DND-41 (cell line): Measurements from ENCODE around the gene KRTCAP2.
"Not testable (repeated sequence)": the region's sequence is repeated elsewhere in the genome, so short reads cannot be mapped to it uniquely, and the experiment has no call there.

Source experiments
- ATAC-seq: fragments of 200-7000 bp; cut with Tn5 transposase; 3 replicates; pipeline ENCODE4 v1.9.1; 2021; ENCODE audit warnings: low read depth; ENCODE audit not compliant: insufficient read depth
- DNase-seq: peaks from one replicate; pipeline ENCODE4 v3.0.0-alpha.2; 2020
- H2AFZ ChIP-seq: 2 replicates; pipeline ENCODE4 v1.6.0; 2012; ENCODE audit warnings: low read depth, low read length
- H3K27ac ChIP-seq: 2 replicates; pipeline ENCODE4 v1.5.1; 2012; ENCODE audit warnings: low read length, inconsistent platforms
- H3K27me3 ChIP-seq: fragments of 200-600 bp; sonication (generic); 2 replicates; pipeline ENCODE4 v1.6.0; 2012; ENCODE audit warnings: low read length, mild to moderate bottlenecking, inconsistent platforms; ENCODE audit not compliant: insufficient read depth, poor library complexity
- H3K36me3 ChIP-seq: 2 replicates; pipeline ENCODE4 v1.5.1; 2012; ENCODE audit warnings: low read length, inconsistent platforms; ENCODE audit not compliant: insufficient read depth
- H3K4me1 ChIP-seq: 2 replicates; pipeline ENCODE4 v1.5.1; 2012; ENCODE audit warnings: mild to moderate bottlenecking, low read length; ENCODE audit not compliant: insufficient read depth
- H3K4me2 ChIP-seq: 2 replicates; pipeline ENCODE4 v1.6.0; 2012; ENCODE audit warnings: mild to moderate bottlenecking, moderate library complexity, low read length, inconsistent platforms; ENCODE audit not compliant: insufficient read depth
- H3K4me3 ChIP-seq, 2 experiments: fragments of 200-600 bp in 1 of 2; shearing (Covaris generic) in 1 of 2; 2 replicates each; pipeline ENCODE4 v1.5.1; 2012 to 2016; ENCODE audit warnings: inconsistent platforms in 2 of 2, low read length in 2 of 2, mild to moderate bottlenecking in 2 of 2, low read depth in 1 of 2, moderate library complexity in 1 of 2
- H3K79me2 ChIP-seq: 2 replicates; pipeline ENCODE4 v1.6.0; 2012; ENCODE audit warnings: low read length, inconsistent platforms; ENCODE audit not compliant: insufficient read depth
- H3K9ac ChIP-seq: 2 replicates; pipeline ENCODE4 v1.6.0; 2012; ENCODE audit warnings: low read depth, mild to moderate bottlenecking, inconsistent platforms, low read length, moderate library complexity
- H3K9me3 ChIP-seq: 2 replicates; pipeline ENCODE4 v1.5.1; 2012; ENCODE audit warnings: low read length, moderate library complexity, mild to moderate bottlenecking, inconsistent platforms; ENCODE audit not compliant: insufficient read depth, severe bottlenecking
- H4K20me1 ChIP-seq: 2 replicates; pipeline ENCODE4 v1.6.0; 2012; ENCODE audit warnings: low read length; ENCODE audit not compliant: insufficient read depth
- CTCF ChIP-seq: IDR thresholded peaks from 2 replicates; pipeline ENCODE4 v1.5.1; 2012; ENCODE audit warnings: borderline replicate concordance, low read length, moderate library complexity, mild to moderate bottlenecking; ENCODE audit not compliant: poor library complexity, severe bottlenecking; ENCODE audit errors: extremely low read depth
- EZH2 ChIP-seq: IDR thresholded peaks from 3 replicates; pipeline ENCODE4 v1.6.1; 2012; ENCODE audit warnings: borderline replicate concordance, low read depth, mild to moderate bottlenecking, moderate library complexity, low read length, inconsistent platforms; ENCODE audit not compliant: severe bottlenecking

KRTCAP2 gene

GRCh38 chr1:155172732-155173477 lies at the start of gene KRTCAP2:
Gene KRTCAP2, minus strand, starts transcription at chr1:155173304. Its CDS starts 80 bp downstream, at chr1:155173224.
- H3K36me3 ChIP-seq: peaks cover 31% of the 10 kb centered on the region
- H4K20me1 ChIP-seq: no peaks in the 10 kb centered on the region; the same call in 1 of the 2 replicates
- H3K4me2 ChIP-seq: peak within 1 kb of the TSS; percentile 81
- TF ChIP-seq EZH2 (no peak), CTCF (peak; percentile 99)
- peak within 1 kb of the TSS; percentile 88 for H2AFZ ChIP-seq
- peaks cover 19% of the 10 kb centered on the region for H3K79me2 ChIP-seq
- H3K9ac ChIP-seq: peak within 1 kb of the TSS; percentile 86
- H3K9me3 ChIP-seq: no peaks in the 10 kb centered on the region
- no peaks in the 10 kb centered on the region for H3K27me3 ChIP-seq
- ATAC-seq (peak; percentile 70), DNase-seq (peak; percentile 94)
- peaks cover 54% of the 10 kb centered on the region for H3K4me1 ChIP-seq
- H3K27ac ChIP-seq: peak within 1 kb of the TSS; percentile 93
- H3K4me3 ChIP-seq: peak within 1 kb of the TSS; percentile 42 to 79; a peak in 3 of 4 replicates

GRCh38 chr1:155220211-155220965 lies 47.3 kb upstream of the KRTCAP2 start:
- H3K9ac ChIP-seq, H2AFZ ChIP-seq, H3K9me3 ChIP-seq, ATAC-seq, H3K4me2 ChIP-seq, H4K20me1 ChIP-seq, H3K4me3 ChIP-seq, DNase-seq, H3K27me3 ChIP-seq, H3K27ac ChIP-seq: not testable (repeated sequence)
- Histone ChIP-seq H3K4me1 (peaks cover 12% of the 10 kb centered on the region), H3K36me3 (peaks cover 35% of the 10 kb centered on the region), H3K79me2 (peaks cover 13% of the 10 kb centered on the region)

DNA sequence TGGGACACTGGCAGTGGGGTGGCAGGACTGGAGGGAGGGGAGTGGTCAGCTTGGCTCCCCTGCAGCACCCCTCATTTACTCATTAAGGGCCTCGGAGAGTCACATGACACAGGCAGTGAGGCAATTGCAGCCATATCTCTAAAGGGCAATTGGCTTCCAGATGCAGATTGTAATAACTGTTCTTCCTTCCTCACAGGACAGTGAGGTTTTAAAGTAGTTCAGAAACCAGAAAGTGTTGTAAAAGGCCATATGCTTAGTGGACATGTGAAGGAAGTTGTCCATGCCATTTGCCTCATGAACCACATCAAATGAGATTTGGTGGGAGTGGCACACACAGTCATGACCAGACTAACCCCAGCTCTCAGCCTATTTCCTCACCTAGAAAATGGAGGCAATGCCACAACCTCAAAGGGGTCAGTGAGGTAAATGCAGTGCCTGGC lies 46.5 kb upstream of the KRTCAP2 start:
- Histone ChIP-seq H3K27ac (peak overlapping the region; percentile 16; the same call in 1 of the 2 replicates), H2AFZ (0 out of 2 replicates have a peak overlapping the region, but pooled peaks have one; percentile 37), H3K4me2 (no peak overlapping the region), H3K9me3 (no peaks in the 10 kb centered on the region), H4K20me1 (no peaks in the 10 kb centered on the region), H3K27me3 (no peaks in the 10 kb centered on the region), H3K9ac (no peak overlapping the region), H3K4me3 (no peak overlapping the region), H3K36me3 (peaks cover 37% of the 10 kb centered on the region), H3K79me2 (peaks cover 7% of the 10 kb centered on the region; the same call in 1 of the 2 replicates), H3K4me1 (peaks cover 11% of the 10 kb centered on the region; the same call in 1 of the 2 replicates)
- peak; percentile 24 for DNase-seq
- TF ChIP-seq EZH2 (no peak), CTCF (no peak)
- no peak; the same call in 2 of the 3 replicates for ATAC-seq
